Measurements from ENCODE around the gene BLCAP.
A peak's percentile ranks its signal among the peaks of the same experiment; 100 is the strongest.
"Not testable (repeated sequence)": the region's sequence is repeated elsewhere in the genome, so short reads cannot be mapped to it uniquely, and the experiment has no call there.

The BLCAP gene

DNA sequence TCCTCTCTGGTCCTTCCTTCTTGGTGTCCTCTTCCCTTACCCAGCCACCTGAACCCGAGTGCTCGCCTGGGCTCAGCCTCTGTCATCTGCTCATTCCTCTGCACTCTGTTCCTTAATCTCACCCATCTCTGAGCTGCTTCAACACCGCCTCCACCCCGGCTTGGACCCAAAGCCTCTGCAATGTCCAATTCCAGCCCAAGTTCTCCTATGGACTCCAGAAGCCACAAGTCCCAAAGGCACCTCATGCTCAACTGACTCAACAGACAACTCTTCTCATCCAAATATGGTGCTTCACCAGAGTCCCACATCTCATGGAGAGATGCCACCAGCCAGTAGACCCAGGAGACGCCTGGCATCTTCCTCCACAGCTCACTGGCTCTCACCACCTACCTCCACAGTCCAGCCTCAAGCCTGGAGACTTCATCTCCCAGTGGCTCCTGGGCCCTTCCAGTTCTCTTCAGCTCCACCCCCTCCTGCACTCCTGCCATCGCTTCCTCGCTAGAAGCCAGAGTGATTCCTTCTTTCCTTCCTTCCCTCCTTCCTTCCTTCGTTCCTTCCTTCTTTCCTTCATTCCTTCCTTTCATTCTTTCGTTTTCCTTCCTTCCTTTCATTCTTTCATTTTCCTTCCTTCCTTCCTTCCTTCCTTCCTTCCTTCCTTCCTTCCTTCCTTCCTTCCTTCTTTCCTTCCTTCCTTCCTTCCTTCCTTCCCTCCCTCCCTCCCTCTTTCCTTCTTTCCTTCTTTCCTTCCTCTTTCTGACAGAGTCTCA lies 47.6 kb downstream of the BLCAP start:
- DNase-seq, result no peak

DNA sequence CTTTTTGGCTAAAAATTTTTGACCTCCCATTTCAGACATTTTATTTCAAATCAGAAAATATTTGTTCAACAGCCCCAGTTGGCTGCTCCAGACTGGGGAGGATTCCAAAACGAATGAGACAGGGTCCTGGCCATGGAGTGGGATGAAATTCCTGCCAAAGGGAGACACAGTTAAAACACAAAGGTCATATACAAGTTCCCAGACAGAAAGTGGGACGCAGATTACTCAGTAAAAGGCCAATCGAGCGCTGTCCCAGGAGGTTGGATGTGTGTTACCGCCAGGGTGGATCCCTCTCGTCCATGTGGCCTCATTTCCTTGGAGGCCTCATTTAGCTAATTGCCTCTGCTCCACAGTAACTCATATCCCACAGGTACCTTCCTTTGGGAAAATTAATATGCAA lies 48.4 kb downstream of the BLCAP start:
- DNase-seq, result peak in 1 of 14 donors; percentile 35

DNA sequence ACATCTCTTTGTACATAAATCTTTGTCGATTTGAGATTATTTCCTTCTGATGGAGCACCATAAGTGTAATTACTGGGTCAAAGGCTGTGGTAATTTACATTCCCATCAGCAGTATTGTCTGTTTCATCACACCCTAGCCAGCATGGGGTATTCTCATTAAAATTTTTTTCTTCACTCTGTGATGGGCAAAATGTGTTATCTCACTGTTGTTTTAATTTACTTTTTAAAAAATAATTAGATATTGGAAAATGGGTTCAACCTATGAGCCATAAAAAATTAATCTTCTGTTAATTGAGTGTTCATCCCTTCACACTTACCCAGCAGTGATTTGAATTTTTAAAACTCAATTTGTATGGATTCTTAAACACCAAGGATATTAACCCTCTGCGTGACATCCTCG lies 50.6 kb downstream of the BLCAP start:
- no peak for DNase-seq

DNA sequence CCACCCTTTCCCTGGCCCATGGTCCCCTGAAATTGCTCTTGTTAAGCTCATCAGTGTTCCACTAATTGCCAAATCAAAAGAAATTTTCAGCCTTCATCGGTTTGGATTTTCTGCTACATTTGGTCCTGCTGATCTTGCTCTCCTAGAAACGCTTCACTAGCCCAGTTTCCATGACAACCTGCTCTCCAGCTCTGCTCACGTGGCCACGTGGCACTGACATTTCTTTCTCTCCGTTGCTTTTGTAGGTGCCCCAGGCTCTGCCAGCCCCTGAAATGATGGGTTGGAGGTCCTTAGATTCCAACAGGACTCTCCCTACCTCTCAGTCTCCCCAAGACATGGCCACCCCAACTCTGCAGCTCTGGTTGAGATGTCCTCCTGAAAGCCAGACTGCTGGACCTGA lies 52.4 kb downstream of the BLCAP start:
- no peak for DNase-seq

GRCh38 chr20:37474386-37474785 lies 53.3 kb downstream of the BLCAP start:
- no peak for DNase-seq

- no peak for DNase-seq
These were observed 54.3 kb downstream of the BLCAP start for GRCh38 chr20:37473249-37474000.

DNA sequence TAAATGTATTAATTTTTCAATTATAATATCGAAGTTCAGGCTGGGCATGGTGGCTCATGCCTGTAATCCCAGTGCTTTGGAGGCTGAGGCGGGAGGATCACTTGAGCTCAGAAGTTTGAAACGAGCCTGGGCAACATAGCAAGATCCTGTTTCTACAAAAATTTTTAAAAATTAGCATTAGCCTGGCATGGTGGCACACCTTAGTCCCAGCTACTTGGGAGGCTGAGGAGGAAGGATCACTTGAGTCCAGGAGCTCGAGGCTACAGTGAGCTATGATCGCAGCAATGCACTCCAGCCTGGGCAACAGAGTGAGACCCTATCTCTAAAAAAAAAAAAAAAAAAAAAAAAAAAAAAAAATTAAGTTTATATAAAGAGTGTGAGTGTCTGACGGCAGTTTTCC lies 55.2 kb downstream of the BLCAP start:
- DNase-seq, result not testable (repeated sequence)

DNA sequence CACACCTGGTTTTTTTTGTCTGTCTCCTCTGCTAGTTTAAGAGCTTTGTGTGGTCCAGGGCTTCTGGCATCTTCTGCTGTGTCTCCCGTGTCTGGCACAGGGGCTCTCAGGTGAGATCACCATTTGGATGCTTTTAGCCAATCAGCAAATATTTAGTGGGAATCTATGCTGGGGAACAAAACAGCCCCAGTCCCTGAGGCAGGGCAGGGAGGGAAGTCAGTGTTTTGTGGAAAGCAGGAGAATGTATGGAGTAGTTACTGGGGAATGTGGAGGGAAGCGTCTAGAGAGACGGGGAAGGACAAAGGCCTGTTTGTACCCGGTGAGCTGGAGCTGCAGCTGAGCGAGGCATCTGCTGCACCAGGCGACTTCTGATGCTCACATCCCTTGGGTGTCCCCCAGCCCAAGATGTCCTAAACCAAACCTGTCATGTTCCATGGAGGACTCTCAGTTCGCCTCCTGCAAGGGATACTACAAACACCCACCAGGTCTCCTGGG lies 55.9 kb downstream of the BLCAP start:
- no peak for DNase-seq

DNA sequence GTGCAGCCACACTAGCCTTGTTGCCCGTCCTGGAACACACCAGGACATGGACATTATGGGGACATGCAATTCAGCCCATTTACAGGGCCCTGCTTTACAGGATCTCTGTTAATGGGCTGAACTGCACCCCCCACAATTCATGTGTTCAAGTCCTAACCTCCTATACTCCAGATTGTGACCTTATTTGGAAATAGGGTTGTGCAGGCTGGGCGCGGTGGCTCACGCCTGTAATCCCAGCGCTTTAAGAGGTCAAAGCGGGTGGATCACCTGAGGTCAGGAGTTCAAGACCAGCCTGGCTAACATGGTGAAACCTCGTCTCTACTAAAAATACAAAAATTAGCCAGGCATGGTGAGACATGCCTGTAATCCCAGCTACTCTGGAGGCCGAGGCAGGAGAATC lies 57.5 kb downstream of the BLCAP start:
- not testable (repeated sequence) for DNase-seq

DNA sequence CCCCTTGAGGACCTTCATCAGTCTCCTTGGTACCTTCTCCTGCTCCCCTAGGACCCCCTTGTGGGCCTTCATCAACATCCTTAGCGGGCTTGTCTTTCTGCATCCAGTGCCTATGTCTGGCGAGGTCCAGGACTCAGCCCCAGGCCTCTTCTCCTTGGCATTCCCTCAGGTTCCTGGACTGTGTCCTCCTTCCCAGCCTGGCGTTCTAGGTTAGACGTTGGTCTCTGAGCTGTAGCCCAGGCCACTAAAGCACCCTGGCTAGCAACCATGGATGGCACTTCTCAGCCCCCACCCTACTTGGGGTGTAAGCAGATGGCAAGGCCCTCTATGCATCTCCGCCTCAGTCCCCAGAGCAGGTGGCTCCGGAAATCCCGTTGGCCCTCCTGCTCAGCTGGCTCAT lies 58.1 kb downstream of the BLCAP start:
- no peak for DNase-seq

GRCh38 chr20:37468886-37469285 lies 58.8 kb downstream of the BLCAP start:
- no peak for DNase-seq
